Uterus (tissue), 2 donors: Measurements from ENCODE around the gene UBR4.

Source experiments
- POLR2A ChIP-seq, 2 donors: fragments of 450-650 bp; IDR thresholded peaks; one replicate each; pipeline ENCODE4 v1.6.1; 2016; ENCODE audit warnings: antibody characterized with exemption in 2 of 2, mild to moderate bottlenecking in 1 of 2, moderate library complexity in 1 of 2
- TF ChIP-seq, protein P1 (sequence below), 4 experiments: fragments of 200-600 bp in 2 of 4; fragments of 450-650 bp in 2 of 4; sonication (generic) in 2 of 4; IDR thresholded peaks; one replicate each; pipeline ENCODE4 v1.5.1; 2016 to 2019; ENCODE audit warnings: antibody characterized with exemption in 4 of 4, mild to moderate bottlenecking in 2 of 4, moderate library complexity in 1 of 4

GRCh38 chr1:19128968-19129514 is 81.0 kb downstream of the UBR4 start:
- TF ChIP-seq, protein P1, sequence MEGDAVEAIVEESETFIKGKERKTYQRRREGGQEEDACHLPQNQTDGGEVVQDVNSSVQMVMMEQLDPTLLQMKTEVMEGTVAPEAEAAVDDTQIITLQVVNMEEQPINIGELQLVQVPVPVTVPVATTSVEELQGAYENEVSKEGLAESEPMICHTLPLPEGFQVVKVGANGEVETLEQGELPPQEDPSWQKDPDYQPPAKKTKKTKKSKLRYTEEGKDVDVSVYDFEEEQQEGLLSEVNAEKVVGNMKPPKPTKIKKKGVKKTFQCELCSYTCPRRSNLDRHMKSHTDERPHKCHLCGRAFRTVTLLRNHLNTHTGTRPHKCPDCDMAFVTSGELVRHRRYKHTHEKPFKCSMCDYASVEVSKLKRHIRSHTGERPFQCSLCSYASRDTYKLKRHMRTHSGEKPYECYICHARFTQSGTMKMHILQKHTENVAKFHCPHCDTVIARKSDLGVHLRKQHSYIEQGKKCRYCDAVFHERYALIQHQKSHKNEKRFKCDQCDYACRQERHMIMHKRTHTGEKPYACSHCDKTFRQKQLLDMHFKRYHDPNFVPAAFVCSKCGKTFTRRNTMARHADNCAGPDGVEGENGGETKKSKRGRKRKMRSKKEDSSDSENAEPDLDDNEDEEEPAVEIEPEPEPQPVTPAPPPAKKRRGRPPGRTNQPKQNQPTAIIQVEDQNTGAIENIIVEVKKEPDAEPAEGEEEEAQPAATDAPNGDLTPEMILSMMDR (IDR thresholded peaks at IDR 0.05), result no peak
- TF ChIP-seq POLR2A (IDR thresholded peaks at IDR 0.05), result no peak
